NCI-H748 (cell line): ENCODE results near the gene CETN3.
"Not testable (repeated sequence)": the region's sequence is repeated elsewhere in the genome, so short reads cannot be mapped to it uniquely, and the experiment has no call there.

ENCODE experiments used
- DNase-seq: peaks from one replicate; lab custom pipeline; 2025; ENCODE audit not compliant: unreplicated experiment; lab: John Stamatoyannopoulos, UW

Gene CETN3

GRCh38 chr5:90383903-90384302 is 25.7 kb downstream of the CETN3 start:
- DNase-seq: no peak

GRCh38 chr5:90381213-90381929 is 28.2 kb downstream of the CETN3 start:
- DNase-seq: no peak

GRCh38 chr5:90379652-90380051 is 29.9 kb downstream of the CETN3 start:
- no peak for DNase-seq

- DNase-seq: no peak
Measured at GRCh38 chr5:90378752-90379151, 30.8 kb downstream of the CETN3 start.

- DNase-seq: not testable (repeated sequence)
Measured at GRCh38 chr5:90371269-90371668, 38.3 kb downstream of the CETN3 start.

- no peak for DNase-seq
Measured at GRCh38 chr5:90368454-90369246, 40.9 kb downstream of the CETN3 start.

GRCh38 chr5:90367879-90368278 is 41.7 kb downstream of the CETN3 start:
- no peak for DNase-seq

GRCh38 chr5:90366948-90367347 is 42.6 kb downstream of the CETN3 start:
- peak; percentile 47 for DNase-seq

GRCh38 chr5:90365328-90365727 is 44.2 kb downstream of the CETN3 start:
- DNase-seq: no peak

GRCh38 chr5:90359073-90359920 is 50.3 kb downstream of the CETN3 start:
- DNase-seq: no peak

- DNase-seq: peak; percentile 72
Measured at GRCh38 chr5:90356622-90357021, 52.9 kb downstream of the CETN3 start.

- DNase-seq: no peak
Measured at GRCh38 chr5:90356176-90356575, 53.4 kb downstream of the CETN3 start.

- no peak for DNase-seq
Measured at GRCh38 chr5:90355635-90356034, 53.9 kb downstream of the CETN3 start.

- DNase-seq: no peak
Measured at GRCh38 chr5:90353254-90353653, 56.3 kb downstream of the CETN3 start.

- DNase-seq: no peak
Measured at GRCh38 chr5:90351101-90351500, 58.5 kb downstream of the CETN3 start.

GRCh38 chr5:90347462-90347861 is 62.1 kb downstream of the CETN3 start:
- no peak for DNase-seq

GRCh38 chr5:90345684-90346083 is 63.9 kb downstream of the CETN3 start:
- DNase-seq: no peak

GRCh38 chr5:90344689-90345088 is 64.9 kb downstream of the CETN3 start:
- no peak for DNase-seq

- not testable (repeated sequence) for DNase-seq
Measured at GRCh38 chr5:90343731-90344130, 65.8 kb downstream of the CETN3 start.

- no peak for DNase-seq
Measured at GRCh38 chr5:90342576-90342975, 67.0 kb downstream of the CETN3 start.
